GM12878 (cell line): Measurements from ENCODE around the gene DPF3.

Source experiments
- CEBPZ ChIP-seq: fragments of 150-350 bp; IDR thresholded peaks from 2 replicates; pipeline ENCODE4 v1.6.1; 2016; ENCODE audit warnings: low read depth, low read length
- CTCF ChIP-seq, 3 experiments: IDR thresholded peaks in 2 of 3; conservative IDR thresholded peaks in 1 of 3; 2 replicates each; pipeline ENCODE4 v1.5.1; 2011; ENCODE audit warnings: low read depth in 3 of 3, low read length in 3 of 3, mild to moderate bottlenecking in 3 of 3, control low read depth in 2 of 3, moderate library complexity in 2 of 3, inconsistent platforms in 1 of 3, mixed read lengths in 1 of 3; ENCODE audit not compliant: control insufficient read depth in 2 of 3, insufficient read depth in 1 of 3; ENCODE audit errors: extremely low read depth in 1 of 3
- MXI1 ChIP-seq: fragments of 150-350 bp; IDR thresholded peaks from 2 replicates; pipeline ENCODE4 v1.6.1; 2011; ENCODE audit warnings: low read depth, mild to moderate bottlenecking, inconsistent platforms, low read length, improper control_type of control experiment
- RAD21 ChIP-seq: IDR thresholded peaks from 2 replicates; pipeline ENCODE4 v1.6.1; 2011; ENCODE audit warnings: mild to moderate bottlenecking, low read depth, low read length, moderate library complexity; ENCODE audit not compliant: insufficient read depth
- YY1 ChIP-seq: IDR thresholded peaks from 2 replicates; pipeline ENCODE4 v1.6.1; 2011; ENCODE audit warnings: low read depth, mild to moderate bottlenecking, low read length
- ZNF24 ChIP-seq: fragments of 450-650 bp; IDR thresholded peaks from 2 replicates; pipeline ENCODE4 v1.6.1; 2017; ENCODE audit warnings: antibody characterized with exemption, mild to moderate bottlenecking
- TF ChIP-seq, protein P1 (sequence below): IDR thresholded peaks from 2 replicates; pipeline ENCODE4 v1.6.1; 2012; ENCODE audit warnings: mild to moderate bottlenecking, low read depth, low read length

- TF ChIP-seq ZNF24 (no peak), CTCF (IDR thresholded peaks at IDR 0.05 in 2 of 3, conservative IDR thresholded peaks at IDR 0.05 in 1 of 3; ENCODE audit: control insufficient read depth in 2 of 3, extremely low read depth in 1 of 3, insufficient read depth in 1 of 3, low read depth in 3 of 3, low read length in 3 of 3) (no peak), CEBPZ (no peak), MXI1 (no peak), YY1 (no peak), RAD21 (no peak)
- TF ChIP-seq, protein P1, sequence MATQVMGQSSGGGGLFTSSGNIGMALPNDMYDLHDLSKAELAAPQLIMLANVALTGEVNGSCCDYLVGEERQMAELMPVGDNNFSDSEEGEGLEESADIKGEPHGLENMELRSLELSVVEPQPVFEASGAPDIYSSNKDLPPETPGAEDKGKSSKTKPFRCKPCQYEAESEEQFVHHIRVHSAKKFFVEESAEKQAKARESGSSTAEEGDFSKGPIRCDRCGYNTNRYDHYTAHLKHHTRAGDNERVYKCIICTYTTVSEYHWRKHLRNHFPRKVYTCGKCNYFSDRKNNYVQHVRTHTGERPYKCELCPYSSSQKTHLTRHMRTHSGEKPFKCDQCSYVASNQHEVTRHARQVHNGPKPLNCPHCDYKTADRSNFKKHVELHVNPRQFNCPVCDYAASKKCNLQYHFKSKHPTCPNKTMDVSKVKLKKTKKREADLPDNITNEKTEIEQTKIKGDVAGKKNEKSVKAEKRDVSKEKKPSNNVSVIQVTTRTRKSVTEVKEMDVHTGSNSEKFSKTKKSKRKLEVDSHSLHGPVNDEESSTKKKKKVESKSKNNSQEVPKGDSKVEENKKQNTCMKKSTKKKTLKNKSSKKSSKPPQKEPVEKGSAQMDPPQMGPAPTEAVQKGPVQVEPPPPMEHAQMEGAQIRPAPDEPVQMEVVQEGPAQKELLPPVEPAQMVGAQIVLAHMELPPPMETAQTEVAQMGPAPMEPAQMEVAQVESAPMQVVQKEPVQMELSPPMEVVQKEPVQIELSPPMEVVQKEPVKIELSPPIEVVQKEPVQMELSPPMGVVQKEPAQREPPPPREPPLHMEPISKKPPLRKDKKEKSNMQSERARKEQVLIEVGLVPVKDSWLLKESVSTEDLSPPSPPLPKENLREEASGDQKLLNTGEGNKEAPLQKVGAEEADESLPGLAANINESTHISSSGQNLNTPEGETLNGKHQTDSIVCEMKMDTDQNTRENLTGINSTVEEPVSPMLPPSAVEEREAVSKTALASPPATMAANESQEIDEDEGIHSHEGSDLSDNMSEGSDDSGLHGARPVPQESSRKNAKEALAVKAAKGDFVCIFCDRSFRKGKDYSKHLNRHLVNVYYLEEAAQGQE: no peak
These were observed 2.2 kb downstream of the DPF3 start for GRCh38 chr14:72891666-72892102.
